ENCODE data around the gene KDM2B. TPM values are rescaled to one million over a fixed set of nuclear protein-coding genes. Genes with fewer than 3 reads are reported as not detected.

KDM2B gene
- total and polyA plus RNA-seq, 2 experiments from 2014 or later = 59.4 to 161 TPM

DNA sequence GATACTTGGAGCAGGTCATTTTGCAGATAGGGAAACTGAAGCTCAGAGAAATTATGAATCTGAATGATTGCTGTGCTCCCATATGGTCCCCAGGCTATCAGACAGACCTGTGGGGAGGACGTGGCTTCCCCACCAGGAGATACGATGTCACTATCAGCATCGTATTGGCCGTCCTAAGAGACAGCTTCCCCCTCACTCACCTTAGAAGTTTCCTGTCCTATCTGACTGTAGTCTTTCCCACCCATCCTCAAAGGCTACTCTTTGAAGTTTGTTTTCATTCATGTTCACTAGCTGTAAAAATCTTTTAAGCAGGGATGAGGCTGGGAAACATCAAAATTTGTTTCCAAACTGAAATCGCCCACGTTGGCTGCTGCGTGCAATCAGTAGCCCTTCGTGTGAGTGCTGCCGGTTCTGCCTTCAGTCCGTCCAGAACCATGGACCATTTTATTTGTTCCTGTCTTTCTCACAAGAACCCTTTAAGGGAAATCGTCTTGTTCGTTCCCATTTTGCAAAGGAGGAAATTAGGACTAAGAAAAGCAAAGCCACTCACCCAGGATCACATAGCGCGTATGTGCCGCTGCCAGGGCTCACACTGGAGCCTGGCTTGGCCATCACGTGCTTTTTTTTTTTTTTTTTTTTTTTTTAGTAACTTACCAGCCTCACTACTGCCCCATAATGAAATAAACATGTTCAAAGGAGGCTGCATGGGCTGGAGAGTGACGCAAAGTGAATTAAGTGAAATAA lies 1.0 kb upstream of the KDM2B start:
- Histone ChIP-seq H3K9me2 (ENCODE audit: insufficient read depth) (no peaks in the 10 kb centered on the region), H3K4me2 (peak overlapping the region; percentile 97), H3K27ac (ENCODE audit: low read depth) (peak overlapping the region; percentile 100), H2AFZ (no peak overlapping the region), H3K4me3 (peak overlapping the region; percentile 90), H3K27me3 (ENCODE audit: insufficient read depth) (no peaks in the 10 kb centered on the region), H3K36me3 (ENCODE audit: insufficient read depth) (no peaks in the 10 kb centered on the region), H3F3A (replicated peaks; ENCODE audit: low read depth) (peaks cover 29% of the 10 kb centered on the region), H3K79me2 (replicated peaks; ENCODE audit: insufficient read depth) (peaks cover 72% of the 10 kb centered on the region), H3K4me1 (ENCODE audit: insufficient read depth) (peaks cover 12% of the 10 kb centered on the region), H4K20me1 (replicated peaks; ENCODE audit: insufficient read depth) (no peaks in the 10 kb centered on the region)
- TF ChIP-seq ZNF114 (CRISPR knock-in tag; IDR thresholded peaks at IDR 0.05) (no peak), NANOG (IDR thresholded peaks at IDR 0.05; ENCODE audit: borderline replicate concordance) (no peak)
- TF ChIP-seq, protein P1, sequence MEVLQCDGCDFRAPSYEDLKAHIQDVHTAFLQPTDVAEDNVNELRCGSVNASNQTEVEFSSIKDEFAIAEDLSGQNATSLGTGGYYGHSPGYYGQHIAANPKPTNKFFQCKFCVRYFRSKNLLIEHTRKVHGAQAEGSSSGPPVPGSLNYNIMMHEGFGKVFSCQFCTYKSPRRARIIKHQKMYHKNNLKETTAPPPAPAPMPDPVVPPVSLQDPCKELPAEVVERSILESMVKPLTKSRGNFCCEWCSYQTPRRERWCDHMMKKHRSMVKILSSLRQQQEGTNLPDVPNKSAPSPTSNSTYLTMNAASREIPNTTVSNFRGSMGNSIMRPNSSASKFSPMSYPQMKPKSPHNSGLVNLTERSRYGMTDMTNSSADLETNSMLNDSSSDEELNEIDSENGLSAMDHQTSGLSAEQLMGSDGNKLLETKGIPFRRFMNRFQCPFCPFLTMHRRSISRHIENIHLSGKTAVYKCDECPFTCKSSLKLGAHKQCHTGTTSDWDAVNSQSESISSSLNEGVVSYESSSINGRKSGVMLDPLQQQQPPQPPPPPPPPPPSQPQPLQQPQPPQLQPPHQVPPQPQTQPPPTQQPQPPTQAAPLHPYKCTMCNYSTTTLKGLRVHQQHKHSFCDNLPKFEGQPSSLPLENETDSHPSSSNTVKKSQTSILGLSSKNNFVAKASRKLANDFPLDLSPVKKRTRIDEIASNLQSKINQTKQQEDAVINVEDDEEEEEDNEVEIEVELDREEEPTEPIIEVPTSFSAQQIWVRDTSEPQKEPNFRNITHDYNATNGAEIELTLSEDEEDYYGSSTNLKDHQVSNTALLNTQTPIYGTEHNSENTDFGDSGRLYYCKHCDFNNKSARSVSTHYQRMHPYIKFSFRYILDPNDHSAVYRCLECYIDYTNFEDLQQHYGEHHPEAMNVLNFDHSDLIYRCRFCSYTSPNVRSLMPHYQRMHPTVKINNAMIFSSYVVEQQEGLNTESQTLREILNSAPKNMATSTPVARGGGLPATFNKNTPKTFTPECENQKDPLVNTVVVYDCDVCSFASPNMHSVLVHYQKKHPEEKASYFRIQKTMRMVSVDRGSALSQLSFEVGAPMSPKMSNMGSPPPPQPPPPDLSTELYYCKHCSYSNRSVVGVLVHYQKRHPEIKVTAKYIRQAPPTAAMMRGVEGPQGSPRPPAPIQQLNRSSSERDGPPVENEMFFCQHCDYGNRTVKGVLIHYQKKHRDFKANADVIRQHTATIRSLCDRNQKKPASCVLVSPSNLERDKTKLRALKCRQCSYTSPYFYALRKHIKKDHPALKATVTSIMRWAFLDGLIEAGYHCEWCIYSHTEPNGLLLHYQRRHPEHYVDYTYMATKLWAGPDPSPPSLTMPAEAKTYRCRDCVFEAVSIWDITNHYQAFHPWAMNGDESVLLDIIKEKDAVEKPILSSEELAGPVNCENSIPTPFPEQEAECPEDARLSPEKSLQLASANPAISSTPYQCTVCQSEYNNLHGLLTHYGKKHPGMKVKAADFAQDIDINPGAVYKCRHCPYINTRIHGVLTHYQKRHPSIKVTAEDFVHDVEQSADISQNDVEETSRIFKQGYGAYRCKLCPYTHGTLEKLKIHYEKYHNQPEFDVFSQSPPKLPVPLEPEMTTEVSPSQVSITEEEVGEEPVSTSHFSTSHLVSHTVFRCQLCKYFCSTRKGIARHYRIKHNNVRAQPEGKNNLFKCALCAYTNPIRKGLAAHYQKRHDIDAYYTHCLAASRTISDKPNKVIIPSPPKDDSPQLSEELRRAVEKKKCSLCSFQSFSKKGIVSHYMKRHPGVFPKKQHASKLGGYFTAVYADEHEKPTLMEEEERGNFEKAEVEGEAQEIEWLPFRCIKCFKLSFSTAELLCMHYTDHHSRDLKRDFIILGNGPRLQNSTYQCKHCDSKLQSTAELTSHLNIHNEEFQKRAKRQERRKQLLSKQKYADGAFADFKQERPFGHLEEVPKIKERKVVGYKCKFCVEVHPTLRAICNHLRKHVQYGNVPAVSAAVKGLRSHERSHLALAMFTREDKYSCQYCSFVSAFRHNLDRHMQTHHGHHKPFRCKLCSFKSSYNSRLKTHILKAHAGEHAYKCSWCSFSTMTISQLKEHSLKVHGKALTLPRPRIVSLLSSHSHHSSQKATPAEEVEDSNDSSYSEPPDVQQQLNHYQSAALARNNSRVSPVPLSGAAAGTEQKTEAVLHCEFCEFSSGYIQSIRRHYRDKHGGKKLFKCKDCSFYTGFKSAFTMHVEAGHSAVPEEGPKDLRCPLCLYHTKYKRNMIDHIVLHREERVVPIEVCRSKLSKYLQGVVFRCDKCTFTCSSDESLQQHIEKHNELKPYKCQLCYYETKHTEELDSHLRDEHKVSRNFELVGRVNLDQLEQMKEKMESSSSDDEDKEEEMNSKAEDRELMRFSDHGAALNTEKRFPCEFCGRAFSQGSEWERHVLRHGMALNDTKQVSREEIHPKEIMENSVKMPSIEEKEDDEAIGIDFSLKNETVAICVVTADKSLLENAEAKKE (CRISPR knock-in tag; IDR thresholded peaks at IDR 0.05) = no peak
- TF ChIP-seq, protein P2, sequence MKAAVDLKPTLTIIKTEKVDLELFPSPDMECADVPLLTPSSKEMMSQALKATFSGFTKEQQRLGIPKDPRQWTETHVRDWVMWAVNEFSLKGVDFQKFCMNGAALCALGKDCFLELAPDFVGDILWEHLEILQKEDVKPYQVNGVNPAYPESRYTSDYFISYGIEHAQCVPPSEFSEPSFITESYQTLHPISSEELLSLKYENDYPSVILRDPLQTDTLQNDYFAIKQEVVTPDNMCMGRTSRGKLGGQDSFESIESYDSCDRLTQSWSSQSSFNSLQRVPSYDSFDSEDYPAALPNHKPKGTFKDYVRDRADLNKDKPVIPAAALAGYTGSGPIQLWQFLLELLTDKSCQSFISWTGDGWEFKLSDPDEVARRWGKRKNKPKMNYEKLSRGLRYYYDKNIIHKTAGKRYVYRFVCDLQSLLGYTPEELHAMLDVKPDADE (IDR thresholded peaks at IDR 0.05) = no peak
- Mint-ChIP-seq H3K4me3 (peak overlapping the region; percentile 90), H3K4me1 (peaks cover 27% of the 10 kb centered on the region), H3K9me3 (no peaks in the 10 kb centered on the region), H3K27me3 (ENCODE audit: insufficient read depth, low read depth, poor library complexity) (peaks cover 8% of the 10 kb centered on the region), H3K36me3 (ENCODE audit: low read depth) (peaks cover 12% of the 10 kb centered on the region), H3K27ac (peak overlapping the region; percentile 94)
- ATAC-seq (peak; percentile 1; the same call in 1 of the 3 replicates), DNase-seq (ENCODE audit: low spot score) (no peak)

Measured in GM23338 (cell line).